HFFc6 (cell line): Measurements from ENCODE around the gene ITGA11. TPM values are rescaled to one million over a fixed set of nuclear protein-coding genes. Genes with fewer than 3 reads are reported as not detected.

Experiments used
- DNase-seq: peaks from one replicate; pipeline ENCODE4 v3.0.0-alpha.2; 2018
- H3K27ac Mint-ChIP-seq: 2 replicates; pipeline ENCODE4 v1.8.0; 2020; ENCODE audit warnings: mild to moderate bottlenecking, mixed read lengths
- H3K27me3 Mint-ChIP-seq: 2 replicates; pipeline ENCODE4 v1.8.0; 2021; ENCODE audit warnings: mild to moderate bottlenecking, moderate library complexity, mixed read lengths; ENCODE audit not compliant: insufficient read depth
- H3K36me3 Mint-ChIP-seq: 2 replicates; pipeline ENCODE4 v1.8.0; 2021; ENCODE audit warnings: low read depth, mixed read lengths
- H3K4me1 Mint-ChIP-seq: 2 replicates; pipeline ENCODE4 v1.8.0; 2020; ENCODE audit warnings: low read depth, mixed read lengths
- H3K4me3 Mint-ChIP-seq: 2 replicates; pipeline ENCODE4 v1.8.0; 2020; ENCODE audit warnings: mild to moderate bottlenecking, moderate library complexity, mixed read lengths
- H3K9me3 Mint-ChIP-seq: 2 replicates; pipeline ENCODE4 v1.8.0; 2020; ENCODE audit warnings: mild to moderate bottlenecking, mixed read lengths
- total RNA-seq, 6 experiments: library from RNA; stranded (reverse); fragmentation: NEBNext Ultra II Directional; extraction: Animal tissue kit (Norgen Biotek cat#: 25700); gene quantifications; 2 replicates in 1 of 6; 3 replicates in 5 of 6; pipeline ENCODE4 v1.2.3, GENCODE V29; 2021
- TF ChIP-seq, protein P1 (sequence below): fragments of 200-600 bp; sonication (generic); IDR thresholded peaks from 2 replicates; pipeline ENCODE4 v1.5.0; 2021; ENCODE audit warnings: antibody characterized with exemption, mild to moderate bottlenecking

Gene ITGA11
- total RNA-seq, 6 experiments from 2014 or later, result 1.2 to 2.1 (median 1.4) TPM

DNA sequence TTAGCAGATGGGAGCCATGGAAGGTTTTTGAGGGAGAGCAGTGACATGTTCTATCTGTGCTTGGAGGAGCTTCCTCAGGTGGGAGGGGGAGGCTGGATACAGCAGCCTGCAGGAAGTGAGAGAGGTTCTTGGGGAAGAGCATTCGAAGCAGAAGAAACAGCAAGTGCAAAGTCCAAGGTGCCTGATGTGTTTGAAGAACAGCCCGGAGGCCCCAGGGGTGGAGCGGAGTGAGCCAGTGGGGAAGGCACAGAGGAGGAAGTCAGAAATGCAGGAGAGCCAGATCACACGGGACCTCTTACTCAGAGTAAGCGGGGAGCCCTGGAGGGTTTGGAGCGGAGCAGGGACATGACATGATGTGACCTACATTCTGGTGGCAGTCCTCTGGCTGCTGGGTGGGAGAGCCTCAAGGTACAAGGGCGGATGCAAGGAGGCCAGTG lies 10.8 kb downstream of the ITGA11 start:
- Mint-ChIP-seq H3K27ac (peak overlapping the region; percentile 14; the same call in 1 of the 2 replicates), H3K4me3 (peak overlapping the region; percentile 49), H3K36me3 (no peaks in the 10 kb centered on the region), H3K27me3 (peaks cover 5% of the 10 kb centered on the region), H3K9me3 (no peaks in the 10 kb centered on the region), H3K4me1 (peaks cover 47% of the 10 kb centered on the region)
- TF ChIP-seq, protein P1, sequence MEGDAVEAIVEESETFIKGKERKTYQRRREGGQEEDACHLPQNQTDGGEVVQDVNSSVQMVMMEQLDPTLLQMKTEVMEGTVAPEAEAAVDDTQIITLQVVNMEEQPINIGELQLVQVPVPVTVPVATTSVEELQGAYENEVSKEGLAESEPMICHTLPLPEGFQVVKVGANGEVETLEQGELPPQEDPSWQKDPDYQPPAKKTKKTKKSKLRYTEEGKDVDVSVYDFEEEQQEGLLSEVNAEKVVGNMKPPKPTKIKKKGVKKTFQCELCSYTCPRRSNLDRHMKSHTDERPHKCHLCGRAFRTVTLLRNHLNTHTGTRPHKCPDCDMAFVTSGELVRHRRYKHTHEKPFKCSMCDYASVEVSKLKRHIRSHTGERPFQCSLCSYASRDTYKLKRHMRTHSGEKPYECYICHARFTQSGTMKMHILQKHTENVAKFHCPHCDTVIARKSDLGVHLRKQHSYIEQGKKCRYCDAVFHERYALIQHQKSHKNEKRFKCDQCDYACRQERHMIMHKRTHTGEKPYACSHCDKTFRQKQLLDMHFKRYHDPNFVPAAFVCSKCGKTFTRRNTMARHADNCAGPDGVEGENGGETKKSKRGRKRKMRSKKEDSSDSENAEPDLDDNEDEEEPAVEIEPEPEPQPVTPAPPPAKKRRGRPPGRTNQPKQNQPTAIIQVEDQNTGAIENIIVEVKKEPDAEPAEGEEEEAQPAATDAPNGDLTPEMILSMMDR, result no peak
- no peak for DNase-seq

DNA sequence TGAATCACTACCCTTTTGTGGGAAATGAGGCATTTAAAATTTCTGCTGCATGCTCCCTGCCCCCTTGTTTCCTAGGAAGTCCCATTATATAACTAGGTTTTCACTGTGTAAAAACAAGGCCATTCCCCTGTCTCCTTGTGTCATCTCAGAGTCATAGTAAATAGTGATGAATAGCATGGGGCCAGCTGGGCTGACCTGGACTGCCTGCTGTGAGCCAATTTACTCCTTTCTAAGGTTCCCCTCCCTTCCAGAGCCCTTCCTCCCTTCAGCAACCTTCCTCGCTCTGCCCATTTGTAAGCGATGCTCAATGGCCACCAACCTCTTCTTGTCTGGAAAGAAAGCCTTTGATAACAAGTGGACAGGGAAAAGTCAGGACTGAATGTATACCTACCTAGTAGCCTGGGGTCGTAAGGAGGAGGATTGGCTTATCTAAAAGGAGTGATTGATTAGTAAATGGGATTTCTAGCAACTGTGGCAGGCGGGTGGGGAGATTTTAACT lies 11.7 kb downstream of the ITGA11 start:
- TF ChIP-seq, protein P1, result no peak
- DNase-seq, result no peak
- H3K4me1 Mint-ChIP-seq, result peaks cover 47% of the 10 kb centered on the region
- peak overlapping the region; percentile 4 for H3K27ac Mint-ChIP-seq
- no peaks in the 10 kb centered on the region for H3K9me3 Mint-ChIP-seq
- H3K27me3 Mint-ChIP-seq, result peaks cover 5% of the 10 kb centered on the region
- peak overlapping the region; percentile 26; the same call in 1 of the 2 replicates for H3K4me3 Mint-ChIP-seq
- no peaks in the 10 kb centered on the region for H3K36me3 Mint-ChIP-seq

DNA sequence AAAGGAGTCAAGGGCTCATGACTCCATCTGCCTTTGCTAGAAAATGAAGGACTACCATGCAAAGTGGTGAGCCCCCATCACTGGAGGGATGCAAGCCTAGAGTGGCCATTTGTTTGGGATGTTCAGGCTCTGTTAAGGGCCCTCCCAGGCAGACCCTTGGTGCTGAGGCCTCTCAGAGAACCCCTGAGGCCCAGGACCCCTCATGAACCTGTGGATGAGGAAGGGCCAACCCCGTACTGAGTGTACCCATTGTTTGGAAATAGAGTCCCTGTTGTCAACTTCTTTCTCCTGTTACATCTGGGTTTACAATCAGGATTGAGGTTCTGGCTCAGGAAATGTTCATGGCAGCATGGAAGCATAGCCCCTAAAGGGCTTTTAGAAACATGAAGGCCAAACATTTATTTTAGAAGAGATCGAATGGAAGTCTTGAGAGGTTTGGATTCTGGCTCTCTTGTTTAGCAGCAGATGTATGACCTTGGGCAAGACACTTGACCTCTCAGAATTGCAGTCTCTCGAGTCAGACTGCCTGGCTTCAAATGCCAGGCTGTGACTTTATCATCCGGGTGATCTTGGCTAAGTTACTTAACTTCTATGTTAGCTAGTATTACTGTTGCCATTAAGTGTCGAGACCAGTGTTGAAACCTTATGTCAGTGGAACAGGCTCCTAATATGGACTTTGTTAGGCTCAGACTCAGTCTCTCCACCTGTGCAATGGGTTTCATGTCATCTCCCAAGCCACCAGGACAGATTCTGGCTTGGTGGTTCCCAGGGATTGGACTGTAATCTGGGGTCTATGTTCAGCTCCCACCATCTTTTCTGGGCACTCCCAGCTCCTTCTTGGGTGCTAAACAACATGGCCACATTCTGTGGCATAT lies 12.4 kb downstream of the ITGA11 start:
- Mint-ChIP-seq H3K9me3 (no peaks in the 10 kb centered on the region), H3K4me1 (peaks cover 47% of the 10 kb centered on the region), H3K27ac (peak overlapping the region; percentile 4; the same call in 1 of the 2 replicates), H3K4me3 (no peak overlapping the region), H3K36me3 (no peaks in the 10 kb centered on the region), H3K27me3 (peaks cover 3% of the 10 kb centered on the region)
- no peak for DNase-seq
- TF ChIP-seq, protein P1, result no peak

DNA sequence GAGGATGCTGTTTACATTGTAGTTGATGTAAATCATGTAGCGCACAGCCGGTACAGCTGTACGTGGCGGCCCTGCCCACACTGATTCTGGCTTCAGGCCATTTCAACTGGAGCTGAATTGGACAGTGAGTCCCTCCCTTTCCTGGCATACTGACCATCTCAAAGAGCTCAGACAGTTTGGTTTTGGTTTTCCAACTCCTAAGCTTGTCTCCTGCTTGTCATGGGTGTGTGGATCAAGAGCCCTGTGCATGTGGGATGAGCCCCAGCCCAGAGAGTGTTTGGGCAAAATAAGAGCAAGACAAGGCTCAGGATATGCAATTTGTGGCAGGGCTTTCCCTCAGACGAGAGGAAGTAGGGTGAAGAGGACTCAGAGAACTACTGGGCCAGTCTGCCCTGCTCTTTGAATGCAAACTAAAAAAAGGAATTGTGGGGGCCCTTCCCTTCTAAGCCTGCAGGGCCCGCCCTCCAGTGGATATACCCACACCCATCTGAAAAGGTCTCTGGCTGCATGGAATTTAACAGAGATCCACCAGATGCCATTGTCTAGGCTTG lies 13.3 kb downstream of the ITGA11 start:
- Mint-ChIP-seq H3K27ac (0 out of 2 replicates have a peak overlapping the region, but pooled peaks have one; percentile 5), H3K4me1 (peaks cover 47% of the 10 kb centered on the region)

DNA sequence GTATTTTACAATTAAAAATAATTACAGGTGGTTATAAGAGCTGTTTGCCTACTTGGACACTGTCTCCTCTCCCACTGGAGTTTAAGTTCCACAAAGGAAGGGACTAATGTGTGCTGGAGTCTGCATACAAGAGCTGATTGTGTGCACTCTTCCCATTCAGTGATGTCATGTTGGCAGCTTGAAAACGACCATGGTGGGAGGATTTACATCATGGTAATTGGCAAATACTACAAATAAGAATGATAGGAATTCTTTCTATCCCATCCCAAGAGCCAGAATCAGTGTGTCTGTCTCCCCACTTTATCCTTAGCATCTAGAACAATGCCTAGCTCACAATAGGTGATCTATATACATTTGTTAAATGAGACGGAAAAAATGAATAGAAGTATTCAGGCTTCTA lies 14.1 kb downstream of the ITGA11 start:
- DNase-seq, result no peak
- Mint-ChIP-seq H3K4me3 (no peak overlapping the region), H3K9me3 (no peaks in the 10 kb centered on the region), H3K4me1 (peaks cover 45% of the 10 kb centered on the region), H3K27me3 (peaks cover 3% of the 10 kb centered on the region), H3K36me3 (no peaks in the 10 kb centered on the region), H3K27ac (no peak overlapping the region)
- TF ChIP-seq, protein P1, result no peak

More for the DNA sequence above, 13.3 kb downstream of the ITGA11 start:
- no peak for DNase-seq
- H3K9me3 Mint-ChIP-seq, result no peaks in the 10 kb centered on the region
- H3K36me3 Mint-ChIP-seq, result no peaks in the 10 kb centered on the region
- no peak overlapping the region; the same call in 1 of the 2 replicates for H3K4me3 Mint-ChIP-seq
- TF ChIP-seq, protein P1, result no peak
- H3K27me3 Mint-ChIP-seq, result peaks cover 3% of the 10 kb centered on the region
